HepG2 (cell line): ENCODE measurements around the gene INPP5E. TPM values are rescaled to one million over a fixed set of nuclear protein-coding genes. Genes with fewer than 3 reads are reported as not detected.

Source experiments
- ARNT ChIP-seq: fragments of 450-650 bp; IDR thresholded peaks from 2 replicates; pipeline ENCODE4 v1.6.1; 2017
- ATF7-NPFF ChIP-seq: sonication (generic); formaldehyde crosslinking; IDR thresholded peaks from 2 replicates; pipeline ENCODE4 v1.8.1; 2023; ENCODE audit warnings: mild to moderate bottlenecking, low read depth, missing genetic modification reagents, moderate library complexity
- FOXM1 ChIP-seq: sonication (generic); formaldehyde crosslinking; IDR thresholded peaks from 2 replicates; pipeline ENCODE4 v1.5.0; 2020; ENCODE audit warnings: missing genetic modification reagents
- HDAC6 ChIP-seq: fragments of 200-600 bp; sonication (generic); IDR thresholded peaks from 2 replicates; pipeline ENCODE4 v1.7.0; 2017; ENCODE audit warnings: mild to moderate bottlenecking, antibody characterized with exemption, low read length, low read depth
- HOMEZ ChIP-seq: IDR thresholded peaks from 2 replicates; pipeline ENCODE4 v1.6.1; 2016; ENCODE audit warnings: low read depth
- KDM3A ChIP-seq: IDR thresholded peaks from 2 replicates; pipeline ENCODE4 v1.6.1; 2018; ENCODE audit warnings: low read depth, missing compliant biosample characterization
- KDM5B ChIP-seq: sonication (generic); formaldehyde crosslinking; IDR thresholded peaks from 2 replicates; pipeline ENCODE4 v1.4.0; 2020; ENCODE audit warnings: missing genetic modification reagents, mild to moderate bottlenecking, borderline replicate concordance
- NCOA5 ChIP-seq: sonication (generic); formaldehyde crosslinking; IDR thresholded peaks from 2 replicates; pipeline ENCODE4 v1.4.0; 2020; ENCODE audit warnings: missing genetic modification reagents
- POGZ ChIP-seq: sonication (generic); formaldehyde crosslinking; IDR thresholded peaks from 2 replicates; pipeline ENCODE4 v1.4.0; 2020; ENCODE audit warnings: mild to moderate bottlenecking, missing genetic modification reagents
- RNF2 ChIP-seq: fragments of 450-650 bp; conservative IDR thresholded peaks from 2 replicates; pipeline ENCODE4 v1.6.1; 2016; ENCODE audit warnings: low read depth
- SCMH1 ChIP-seq: sonication (generic); formaldehyde crosslinking; IDR thresholded peaks from 2 replicates; pipeline ENCODE4 v1.9.0; 2021; ENCODE audit warnings: missing genetic modification reagents, mild to moderate bottlenecking, borderline replicate concordance
- SMAD3 ChIP-seq: sonication (generic); formaldehyde crosslinking; IDR thresholded peaks from 2 replicates; pipeline ENCODE4 v1.4.0; 2020; ENCODE audit warnings: missing genetic modification reagents
- SP140L ChIP-seq: sonication (generic); formaldehyde crosslinking; IDR thresholded peaks from 2 replicates; pipeline ENCODE4 v1.4.0; 2020; ENCODE audit warnings: missing genetic modification reagents, borderline replicate concordance
- ZGPAT ChIP-seq: IDR thresholded peaks from 2 replicates; pipeline ENCODE4 v1.6.1; 2016; ENCODE audit warnings: mild to moderate bottlenecking
- ZNF124 ChIP-seq: sonication (generic); formaldehyde crosslinking; IDR thresholded peaks from 2 replicates; pipeline ENCODE4 v1.4.0; 2020; ENCODE audit warnings: missing genetic modification reagents
- ZNF263 ChIP-seq: sonication (generic); formaldehyde crosslinking; IDR thresholded peaks from 2 replicates; pipeline ENCODE4 v1.4.0; 2020; ENCODE audit warnings: missing genetic modification reagents
- ZNF274 ChIP-seq: sonication (generic); formaldehyde crosslinking; IDR thresholded peaks from 2 replicates; pipeline ENCODE4 v1.5.1; 2020; ENCODE audit warnings: mild to moderate bottlenecking, missing genetic modification reagents
- ZNF383 ChIP-seq: sonication (generic); formaldehyde crosslinking; IDR thresholded peaks from 2 replicates; pipeline ENCODE4 v1.4.0; 2020; ENCODE audit warnings: missing genetic modification reagents, mild to moderate bottlenecking, borderline replicate concordance
- ZNF557 ChIP-seq: sonication (generic); formaldehyde crosslinking; IDR thresholded peaks from 2 replicates; pipeline ENCODE4 v1.4.0; 2020; ENCODE audit warnings: missing genetic modification reagents
- ZNF572 ChIP-seq: sonication (generic); formaldehyde crosslinking; IDR thresholded peaks from 2 replicates; pipeline ENCODE4 v1.5.1; 2020; ENCODE audit warnings: mild to moderate bottlenecking, missing genetic modification reagents
- ZNF607 ChIP-seq: sonication (generic); formaldehyde crosslinking; IDR thresholded peaks from 2 replicates; pipeline ENCODE4 v1.5.1; 2020; ENCODE audit warnings: missing genetic modification reagents, mild to moderate bottlenecking, borderline replicate concordance
- ZSCAN20 ChIP-seq: sonication (generic); formaldehyde crosslinking; IDR thresholded peaks from 2 replicates; pipeline ENCODE4 v1.4.0; 2020; ENCODE audit warnings: missing genetic modification reagents, mild to moderate bottlenecking, borderline replicate concordance
- polyA plus RNA-seq, 8 experiments: library from polyadenylated mRNA; depleted of rRNA in 3 of 8; stranded (reverse) in 7 of 8; unstranded in 1 of 8; fragments of >200 nt; fragmentation: Illumina TruSeq in 4 of 8; extraction: Trizol in 4 of 8; gene quantifications; 2 replicates each; pipeline versions ENCODE4 v1.2.1 to v1.2.3, GENCODE V29; 2011 to 2016; ENCODE audit warnings: low read depth in 4 of 8, missing spikeins in 1 of 8, mixed read lengths in 1 of 8; ENCODE audit not compliant: insufficient read depth in 1 of 8
- total RNA-seq, 5 experiments: library from RNA; depleted of rRNA; stranded (reverse); fragments of >200 nt; fragmentation: Illumina TruSeq; extraction: Trizol; gene quantifications; 2 replicates each; pipeline ENCODE4 v1.2.3, GENCODE V29; 2016; ENCODE audit warnings: low read depth in 1 of 5
- TF ChIP-seq, protein P1 (sequence below): sonication (generic); formaldehyde crosslinking; IDR thresholded peaks from 2 replicates; pipeline ENCODE4 v1.9.0; 2021; ENCODE audit warnings: missing genetic modification reagents, borderline replicate concordance

INPP5E gene
- total and polyA plus RNA-seq, 2 of the 13 experiments (the other 11 are each of a cell fraction or from before 2014, with no cell fraction given): 5.5 TPM

- peak; percentile 95 for TF ChIP-seq RNF2
- peak; percentile 4; the same call in 1 of the 2 replicates for TF ChIP-seq KDM5B
- no peak for TF ChIP-seq ARNT
- no peak for TF ChIP-seq SMAD3 (CRISPR knock-in tag)
- TF ChIP-seq ZNF263 (CRISPR knock-in tag): no peak
- TF ChIP-seq ZNF572: 0 out of 2 replicates have a peak, but pooled peaks have one; percentile 21
- TF ChIP-seq ZNF383: no peak
- TF ChIP-seq, protein P1, sequence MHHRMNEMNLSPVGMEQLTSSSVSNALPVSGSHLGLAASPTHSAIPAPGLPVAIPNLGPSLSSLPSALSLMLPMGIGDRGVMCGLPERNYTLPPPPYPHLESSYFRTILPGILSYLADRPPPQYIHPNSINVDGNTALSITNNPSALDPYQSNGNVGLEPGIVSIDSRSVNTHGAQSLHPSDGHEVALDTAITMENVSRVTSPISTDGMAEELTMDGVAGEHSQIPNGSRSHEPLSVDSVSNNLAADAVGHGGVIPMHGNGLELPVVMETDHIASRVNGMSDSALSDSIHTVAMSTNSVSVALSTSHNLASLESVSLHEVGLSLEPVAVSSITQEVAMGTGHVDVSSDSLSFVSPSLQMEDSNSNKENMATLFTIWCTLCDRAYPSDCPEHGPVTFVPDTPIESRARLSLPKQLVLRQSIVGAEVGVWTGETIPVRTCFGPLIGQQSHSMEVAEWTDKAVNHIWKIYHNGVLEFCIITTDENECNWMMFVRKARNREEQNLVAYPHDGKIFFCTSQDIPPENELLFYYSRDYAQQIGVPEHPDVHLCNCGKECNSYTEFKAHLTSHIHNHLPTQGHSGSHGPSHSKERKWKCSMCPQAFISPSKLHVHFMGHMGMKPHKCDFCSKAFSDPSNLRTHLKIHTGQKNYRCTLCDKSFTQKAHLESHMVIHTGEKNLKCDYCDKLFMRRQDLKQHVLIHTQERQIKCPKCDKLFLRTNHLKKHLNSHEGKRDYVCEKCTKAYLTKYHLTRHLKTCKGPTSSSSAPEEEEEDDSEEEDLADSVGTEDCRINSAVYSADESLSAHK (CRISPR knock-in tag): no peak
- peak; percentile 64; the same call in 1 of the 2 replicates for TF ChIP-seq ZSCAN20 (CRISPR knock-in tag)
- no peak for TF ChIP-seq ZNF274
- TF ChIP-seq POGZ: no peak
- TF ChIP-seq ZNF124 (CRISPR knock-in tag): no peak
- TF ChIP-seq NCOA5 (CRISPR knock-in tag): no peak
- TF ChIP-seq FOXM1 (CRISPR knock-in tag): no peak
- TF ChIP-seq HOMEZ (CRISPR knock-in tag): no peak
- TF ChIP-seq ZNF607: peak; percentile 29; the same call in 1 of the 2 replicates
- no peak for TF ChIP-seq SP140L
- TF ChIP-seq SCMH1 (CRISPR knock-in tag): no peak
- TF ChIP-seq ZNF557 (CRISPR knock-in tag): 0 out of 2 replicates have a peak, but pooled peaks have one; percentile 59
- no peak for TF ChIP-seq ATF7-NPFF (CRISPR knock-in tag)
- no peak for TF ChIP-seq KDM3A (CRISPR knock-in tag)
- TF ChIP-seq ZGPAT (CRISPR knock-in tag): no peak
- TF ChIP-seq HDAC6: no peak
These were observed 29.8 kb downstream of the INPP5E start (continued) for GRCh38 chr9:136409557-136410455.
